GM18505 (cell line): ENCODE data around the gene STRIP2.

ENCODE experiments used
- ATAC-seq: cut with Tn5 transposase; IDR thresholded peaks from one replicate; pipeline ENCODE4 v1.9.1; 2021; ENCODE audit not compliant: unreplicated experiment
- POLR2A ChIP-seq: IDR thresholded peaks from 4 replicates; pipeline ENCODE4 v1.6.1; 2011; ENCODE audit warnings: borderline replicate concordance; ENCODE audit not compliant: insufficient read depth, insufficient read length; ENCODE audit errors: extremely low read depth

Gene STRIP2

GRCh38 chr7:129452589-129453231 is 18.5 kb downstream of the STRIP2 start:
- no peak for TF ChIP-seq POLR2A
- ATAC-seq, result no peak

- no peak for TF ChIP-seq POLR2A
- ATAC-seq, result no peak
Observed at GRCh38 chr7:129453510-129454248, 19.4 kb downstream of the STRIP2 start.

GRCh38 chr7:129454249-129454551 is 20.0 kb downstream of the STRIP2 start:
- ATAC-seq, result no peak
- TF ChIP-seq POLR2A, result no peak

GRCh38 chr7:129456421-129456820 is 22.2 kb downstream of the STRIP2 start:
- ATAC-seq, result no peak

DNA sequence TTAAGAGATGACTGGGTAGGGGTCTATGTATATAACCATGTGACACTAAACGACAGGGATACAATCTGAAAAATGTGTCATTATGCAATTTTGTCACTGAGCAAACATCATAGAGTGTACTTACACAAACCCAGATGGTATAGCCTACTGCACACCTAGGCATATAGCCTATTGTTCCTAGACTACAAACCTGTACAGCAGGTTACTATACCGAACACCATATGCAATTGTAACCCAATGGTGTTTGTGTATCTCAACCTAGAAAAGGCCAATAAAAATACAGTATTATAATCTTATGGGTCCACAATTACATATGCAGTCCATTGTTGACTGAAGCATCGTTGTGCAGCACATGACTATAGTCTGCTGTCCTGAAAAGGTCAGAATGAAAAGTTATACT is 22.9 kb downstream of the STRIP2 start:
- TF ChIP-seq POLR2A, result no peak
- no peak for ATAC-seq

More at GRCh38 chr7:129456421-129456820, 22.2 kb downstream of the STRIP2 start:
- TF ChIP-seq POLR2A, result no peak

- ATAC-seq, result no peak
- TF ChIP-seq POLR2A, result no peak
Observed at GRCh38 chr7:129458171-129458570, 23.9 kb downstream of the STRIP2 start.

DNA sequence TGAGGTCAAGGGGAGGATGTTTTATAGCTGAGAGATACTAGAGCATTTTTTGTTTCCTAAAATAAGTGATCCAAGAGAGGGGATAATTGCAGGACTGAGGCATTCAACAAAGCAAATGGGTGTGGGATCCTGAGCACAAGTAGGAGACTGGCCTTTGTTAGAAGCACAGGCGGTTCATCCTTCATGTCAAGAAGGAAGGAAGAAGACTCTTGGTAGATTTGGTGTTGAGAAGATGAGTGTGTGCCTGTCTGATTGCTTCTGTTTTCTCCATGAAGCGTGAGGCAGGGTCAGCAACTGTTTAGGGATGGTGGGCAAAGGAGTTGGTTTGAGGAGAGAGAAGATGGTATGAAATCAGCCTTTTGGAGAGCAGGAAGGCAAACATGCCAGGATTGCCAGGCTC is 27.6 kb downstream of the STRIP2 start:
- no peak for TF ChIP-seq POLR2A
- ATAC-seq, result no peak

DNA sequence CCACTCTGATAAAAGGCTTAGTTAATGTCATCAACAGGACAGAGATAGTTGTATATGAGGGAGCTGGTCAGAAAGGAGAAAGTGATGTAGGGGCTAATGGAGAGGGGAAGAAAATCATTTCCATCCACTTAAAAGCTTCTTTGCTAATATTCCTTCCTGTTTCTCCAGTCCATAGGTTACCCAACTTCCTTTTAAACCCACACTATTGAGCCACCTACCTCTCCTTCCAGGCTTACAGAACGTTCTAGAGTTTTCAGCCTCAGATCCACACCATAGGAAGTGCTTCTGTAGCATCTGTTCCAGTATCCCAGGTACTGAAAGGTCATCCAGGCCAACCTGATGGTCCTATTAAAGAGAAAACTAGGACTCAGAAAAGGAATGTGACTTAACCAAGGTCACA is 28.2 kb downstream of the STRIP2 start:
- no peak for TF ChIP-seq POLR2A
- ATAC-seq, result no peak

- TF ChIP-seq POLR2A, result no peak
- no peak for ATAC-seq
Observed at GRCh38 chr7:129464194-129464593, 30.0 kb downstream of the STRIP2 start.

- no peak for ATAC-seq
- no peak for TF ChIP-seq POLR2A
Observed at GRCh38 chr7:129465080-129465479, 30.8 kb downstream of the STRIP2 start.

DNA sequence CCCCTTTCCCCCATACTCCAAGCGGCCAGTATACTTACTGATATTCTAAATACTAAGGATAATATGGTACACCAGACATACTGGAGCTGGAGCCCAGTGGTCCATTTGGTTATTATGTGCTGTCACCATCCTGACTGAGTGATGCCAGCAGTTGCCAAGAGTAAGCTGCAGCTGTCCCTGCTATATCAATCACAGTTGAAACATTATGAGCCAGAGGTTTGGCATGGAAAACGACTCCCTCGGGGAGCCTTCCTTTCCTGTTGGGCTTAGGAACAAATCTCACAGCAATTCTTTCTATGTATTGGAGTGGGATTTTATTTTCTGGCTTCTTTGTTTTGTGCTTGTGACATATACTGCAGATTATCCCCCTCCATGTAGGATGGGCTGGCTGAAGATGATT is 32.6 kb downstream of the STRIP2 start:
- no peak for TF ChIP-seq POLR2A
- ATAC-seq, result no peak

GRCh38 chr7:129468087-129468486 is 33.9 kb downstream of the STRIP2 start:
- ATAC-seq, result no peak
- no peak for TF ChIP-seq POLR2A

DNA sequence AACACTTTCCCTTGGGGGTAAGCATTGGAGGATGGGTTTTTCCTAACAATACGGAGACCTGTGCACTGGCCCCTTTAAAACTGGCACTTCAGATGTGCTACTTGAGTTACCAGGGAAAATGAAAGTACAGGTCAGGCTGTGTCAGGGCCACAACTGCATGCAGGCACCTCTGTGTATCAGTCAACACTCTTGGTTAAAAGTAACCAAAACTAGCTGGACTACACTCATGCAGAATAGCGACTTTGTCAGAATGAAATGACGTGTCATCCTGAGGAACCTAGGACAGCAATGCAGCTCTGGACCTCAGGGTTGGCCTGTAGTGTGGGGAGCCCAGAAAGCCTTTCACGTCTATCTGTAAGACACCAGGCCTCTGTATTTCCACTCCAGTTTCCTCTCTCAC is 34.3 kb downstream of the STRIP2 start:
- no peak for ATAC-seq

GRCh38 chr7:129469930-129470329 is 35.7 kb downstream of the STRIP2 start:
- ATAC-seq, result no peak
- TF ChIP-seq POLR2A, result no peak

More for the DNA sequence above, 34.3 kb downstream of the STRIP2 start:
- no peak for TF ChIP-seq POLR2A
